ENCODE results near the gene AMBRA1.
"Not testable (repeated sequence)": the region's sequence is repeated elsewhere in the genome, so short reads cannot be mapped to it uniquely, and the experiment has no call there.

AMBRA1 gene

DNA sequence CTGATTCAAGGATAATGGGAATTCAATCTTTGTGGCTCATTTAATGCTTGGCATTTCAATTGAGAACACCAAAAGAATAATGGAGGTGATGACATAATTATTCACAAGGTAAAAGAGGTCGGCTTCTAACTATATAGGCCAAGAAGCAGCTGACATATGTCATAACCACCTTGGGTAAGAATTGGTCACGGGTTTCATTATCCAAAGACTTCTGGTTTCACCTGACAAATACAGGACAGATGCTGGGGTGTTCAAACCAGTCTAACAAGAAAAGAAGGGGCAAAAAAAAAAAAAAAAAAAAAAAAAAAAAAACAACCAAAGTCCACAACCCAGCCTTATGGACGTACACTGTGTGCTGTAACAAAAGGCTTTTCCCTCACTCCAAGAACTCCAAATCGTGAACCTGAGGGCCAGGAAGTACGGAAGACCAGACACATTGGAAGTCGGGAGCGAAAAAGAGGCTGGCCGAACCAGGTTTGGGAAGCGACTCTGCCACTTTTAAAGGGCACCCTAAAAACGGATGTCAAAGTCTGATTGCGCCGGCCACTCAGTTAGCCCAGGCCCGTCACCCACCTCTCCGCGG, 22.8 kb upstream of the AMBRA1 start:
- no peak for DNase-seq (ENCODE audit: low read depth, low spot score)

DNA sequence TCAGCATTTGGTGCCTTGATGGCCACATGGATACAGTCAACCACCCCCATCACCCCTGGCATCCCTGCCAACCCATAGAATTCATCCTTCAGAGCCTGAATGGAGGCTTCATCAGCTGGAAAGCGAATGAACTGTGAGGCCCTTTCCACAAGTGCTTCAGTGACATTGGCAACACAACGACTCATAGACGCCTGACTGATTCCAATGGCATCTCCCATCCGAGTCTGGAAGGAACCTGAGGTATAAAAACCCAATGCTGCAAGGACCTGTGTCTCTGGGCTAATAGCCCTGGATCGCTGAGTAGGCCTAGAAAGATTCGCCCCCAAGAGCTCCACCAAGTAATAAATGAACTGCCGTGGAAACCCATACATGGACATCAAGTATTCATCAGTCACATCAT, 21.9 kb upstream of the AMBRA1 start:
- DNase-seq (ENCODE audit: low read depth, low spot score) = no peak

DNA sequence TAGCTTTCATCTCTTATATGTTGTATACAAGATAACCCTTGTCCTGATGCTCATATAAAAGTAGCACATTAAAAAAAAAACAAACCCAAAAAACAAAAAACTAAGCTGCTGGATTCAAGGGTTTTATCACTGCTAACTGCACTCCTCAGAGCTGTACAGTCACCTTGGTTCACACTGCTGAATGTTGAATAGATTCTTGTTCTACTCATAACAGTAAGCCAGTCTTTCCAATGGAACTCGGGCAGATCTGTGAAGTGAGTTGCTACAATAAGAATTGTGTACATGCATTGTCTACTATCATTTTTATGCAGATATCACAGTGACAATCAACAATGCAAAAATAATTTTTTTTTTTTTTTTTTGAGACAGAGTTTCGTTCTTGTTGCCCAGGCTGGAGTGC, 18.5 kb upstream of the AMBRA1 start:
- no peak for DNase-seq (ENCODE audit: low read depth, low spot score)

DNA sequence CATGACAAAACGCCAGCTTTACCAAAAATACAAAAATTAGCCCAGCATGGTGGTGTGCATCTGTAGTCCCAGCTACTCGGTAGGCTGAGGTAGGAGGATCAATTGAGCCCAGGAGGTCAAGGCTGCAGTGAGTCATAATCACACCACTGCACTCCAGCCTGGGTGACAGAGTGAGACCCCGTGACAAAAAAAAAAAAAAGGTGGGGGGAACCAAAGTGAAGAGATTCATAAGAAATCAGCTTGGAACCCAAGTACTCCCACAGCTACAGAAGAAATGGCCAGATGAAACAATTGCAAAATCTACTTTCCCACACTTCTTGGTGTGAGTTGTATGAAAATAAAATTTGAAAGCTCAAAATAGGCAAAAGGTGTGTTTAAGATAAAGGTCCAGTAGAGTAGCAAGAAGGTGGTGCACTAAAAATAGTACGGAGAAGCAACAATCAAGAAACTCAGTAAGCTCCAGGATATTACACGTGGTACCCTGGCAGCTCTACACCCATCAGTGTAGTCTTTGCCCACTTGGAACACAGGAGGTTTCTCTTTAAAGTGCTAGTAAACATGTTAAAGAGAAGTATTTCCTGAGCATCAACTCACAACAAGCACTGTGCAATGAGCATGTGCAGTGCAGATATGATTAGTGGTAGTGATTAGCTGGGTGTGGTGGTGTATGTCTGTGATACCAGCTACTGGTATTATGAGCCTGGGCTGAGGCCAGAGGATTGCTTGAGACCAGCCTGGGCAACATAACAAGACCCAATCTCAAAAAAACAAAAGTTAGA, 17.9 kb upstream of the AMBRA1 start:
- no peak for DNase-seq (ENCODE audit: low read depth, low spot score)

DNA sequence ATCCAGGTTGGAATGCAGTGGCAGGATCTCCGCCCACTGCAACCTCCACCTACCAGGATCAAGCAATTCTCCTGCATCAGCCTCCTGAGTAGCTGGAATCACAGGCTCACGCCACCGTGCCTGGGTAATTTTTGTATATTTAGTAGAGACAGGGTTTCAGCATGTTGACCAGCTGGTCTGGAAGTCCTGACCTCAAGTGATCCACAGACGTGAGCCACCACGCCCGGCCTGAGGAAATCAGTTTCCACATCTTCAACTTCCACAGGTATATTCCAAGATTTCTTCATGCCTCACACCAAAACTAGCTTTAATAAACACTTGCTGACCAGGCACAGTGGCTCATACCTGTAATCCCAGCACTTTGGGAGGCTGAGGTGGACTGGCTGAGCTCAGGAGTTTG, 15.6 kb upstream of the AMBRA1 start:
- no peak for DNase-seq (ENCODE audit: low read depth, low spot score)

DNA sequence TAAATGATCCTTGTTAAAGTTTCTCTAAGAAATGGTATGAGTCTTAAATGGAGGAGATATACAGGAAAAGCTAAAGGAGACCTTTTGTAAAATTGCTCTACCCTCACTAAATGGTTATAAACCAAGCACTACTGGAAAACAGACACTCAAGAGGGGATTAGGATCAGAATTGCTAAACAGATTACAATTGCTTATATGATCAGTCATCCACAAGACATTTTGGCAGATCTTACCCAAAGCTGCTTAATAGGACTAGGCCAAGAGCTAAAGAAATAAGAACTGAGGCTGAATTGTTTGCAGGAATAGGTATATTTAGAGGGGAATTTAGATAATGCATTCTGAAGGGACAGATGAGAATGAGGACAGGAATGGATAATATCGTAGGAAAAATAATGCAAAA, 13.7 kb upstream of the AMBRA1 start:
- no peak for DNase-seq (ENCODE audit: low read depth, low spot score)

DNA sequence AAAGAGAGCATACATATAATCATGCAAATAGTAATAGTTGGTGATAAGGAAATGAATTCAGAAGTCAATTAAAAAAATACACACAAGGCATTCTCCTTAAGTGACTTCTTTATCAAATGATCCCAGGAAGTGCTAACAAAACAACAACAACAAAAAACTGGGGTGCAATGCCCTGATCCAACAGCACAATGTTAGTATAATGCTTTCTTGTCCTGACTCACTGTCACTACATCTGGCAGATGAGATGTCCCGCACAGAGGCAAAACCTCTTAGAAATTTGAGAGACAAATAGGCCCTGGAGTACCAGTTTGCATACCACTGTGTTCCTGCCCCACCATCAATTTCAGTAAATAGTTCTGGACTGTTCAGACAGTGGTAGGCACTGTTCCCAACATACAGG, 11.0 kb upstream of the AMBRA1 start:
- DNase-seq (ENCODE audit: low read depth, low spot score) = no peak

DNA sequence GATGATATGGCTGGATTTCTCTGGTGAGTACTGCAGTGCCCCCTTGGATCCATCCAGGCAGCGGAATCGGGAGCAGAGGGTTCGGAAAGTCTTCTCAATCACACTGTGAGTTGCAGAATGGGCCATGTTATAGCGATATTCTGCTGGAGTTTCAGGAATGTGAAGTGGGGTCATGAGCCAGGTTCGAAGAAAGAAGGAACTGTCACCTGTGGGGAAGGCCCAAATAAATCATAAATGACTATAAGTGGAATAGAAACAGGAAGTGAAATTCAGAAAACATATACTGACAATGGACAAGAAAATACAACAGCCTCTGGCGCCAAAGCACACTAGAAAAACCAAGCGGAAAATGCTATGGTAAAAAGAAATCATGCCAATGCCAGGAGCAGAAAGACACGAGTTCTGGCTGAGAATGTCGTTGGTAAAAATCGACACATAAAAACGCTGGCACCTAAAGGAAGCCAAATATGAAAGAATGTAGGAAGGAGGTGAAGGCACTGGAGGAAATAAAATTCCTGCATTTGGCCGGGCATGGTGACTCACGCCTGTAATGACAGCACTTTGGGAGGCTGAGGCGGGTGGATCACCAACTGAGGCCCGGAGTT, 10.0 kb upstream of the AMBRA1 start:
- no peak for DNase-seq (ENCODE audit: low read depth, low spot score)

DNA sequence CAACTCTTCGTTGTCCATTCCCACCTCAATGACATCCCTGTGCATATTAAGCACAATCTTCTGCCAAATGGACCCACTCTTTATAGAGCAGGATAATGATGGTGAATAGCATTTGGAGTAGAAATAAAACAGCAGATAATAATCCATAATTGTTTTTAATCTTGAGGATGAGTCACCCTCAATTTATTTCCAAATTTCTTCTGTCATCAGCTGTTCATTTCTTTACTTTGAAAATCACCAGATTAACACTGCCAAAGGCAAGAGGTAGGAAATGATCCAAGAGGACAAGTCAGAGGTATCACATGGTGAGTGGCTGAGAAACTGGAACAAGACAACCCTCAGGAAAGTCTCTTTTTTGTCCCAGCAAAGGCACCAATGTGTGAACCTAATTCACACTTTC, 7.3 kb upstream of the AMBRA1 start:
- no peak for DNase-seq (ENCODE audit: low read depth, low spot score)

DNA sequence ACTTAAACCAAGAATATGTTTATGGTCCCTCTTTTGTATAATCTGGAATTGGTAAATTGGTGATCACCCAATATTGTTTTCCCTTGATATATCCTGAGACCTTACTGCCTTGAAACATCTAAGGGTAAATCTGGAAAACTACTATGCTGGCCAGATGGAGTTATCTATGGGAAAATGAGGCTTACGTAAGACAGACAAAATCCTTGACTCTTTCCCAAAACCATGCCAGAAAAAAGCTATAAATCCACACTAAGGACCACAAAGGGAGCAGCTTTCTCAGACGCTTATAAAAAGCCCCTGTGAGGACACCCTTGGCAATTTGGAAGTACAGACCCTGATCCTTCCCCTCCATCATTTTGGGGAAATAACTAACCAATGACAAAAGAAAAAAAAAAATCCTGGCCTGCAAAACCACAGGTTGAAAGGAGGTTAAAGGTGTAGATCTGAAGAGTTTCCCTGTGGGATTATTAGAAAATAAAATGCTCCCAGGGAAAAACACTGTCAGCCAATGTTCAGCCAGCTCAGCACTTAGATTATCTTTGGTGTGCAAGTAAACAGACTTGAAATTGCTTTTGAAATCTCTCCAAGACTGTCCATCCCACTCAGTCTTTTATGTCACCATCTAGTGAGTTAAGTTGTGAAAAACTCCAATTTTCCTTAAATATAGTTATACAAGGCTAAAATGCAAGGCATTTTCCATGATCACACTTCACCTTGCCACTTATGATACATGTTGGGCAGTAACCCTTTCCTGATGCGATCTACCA, 6.6 kb upstream of the AMBRA1 start:
- DNase-seq (ENCODE audit: low read depth, low spot score) = no peak

DNA sequence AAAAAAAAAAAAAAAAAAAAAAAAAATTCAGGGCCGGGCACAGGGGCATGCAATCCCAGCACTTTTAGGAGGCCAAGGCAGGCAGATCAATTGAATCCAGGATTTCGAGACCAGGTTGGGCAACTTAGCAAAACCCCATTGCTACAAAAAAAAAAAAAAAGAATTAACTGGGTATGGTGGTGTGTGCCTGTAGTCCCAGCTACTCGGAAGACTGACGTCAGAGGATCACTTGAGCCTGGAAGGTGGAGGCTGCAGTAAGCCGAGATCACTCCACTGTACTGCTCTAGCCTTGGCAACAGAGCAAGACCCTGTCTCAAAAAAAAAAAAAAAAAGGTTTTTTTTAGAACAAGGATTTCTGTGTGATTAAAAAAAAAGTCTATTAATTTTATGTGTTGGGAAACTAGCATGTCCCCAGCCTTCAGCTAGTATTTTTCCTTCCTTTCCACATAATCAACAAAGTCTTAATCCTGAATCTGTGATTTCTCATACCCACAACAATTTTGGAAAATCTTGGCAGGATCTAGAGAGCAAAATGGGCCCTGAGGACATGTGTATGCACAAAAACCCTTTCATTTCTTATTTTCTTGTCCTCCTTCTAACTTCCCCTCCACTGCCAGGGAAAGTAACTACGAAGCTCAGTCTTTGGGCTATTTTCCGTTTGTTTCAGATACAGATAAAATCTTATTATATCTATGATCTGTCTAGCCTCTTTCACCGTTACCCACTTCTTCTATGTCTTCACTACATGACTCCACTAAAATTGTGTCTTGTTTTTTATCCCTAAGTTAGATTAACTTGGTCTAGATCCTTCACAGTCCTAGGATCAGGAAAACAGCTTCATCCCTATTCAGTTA, 5.7 kb upstream of the AMBRA1 start:
- DNase-seq (ENCODE audit: low read depth, low spot score) = no peak

DNA sequence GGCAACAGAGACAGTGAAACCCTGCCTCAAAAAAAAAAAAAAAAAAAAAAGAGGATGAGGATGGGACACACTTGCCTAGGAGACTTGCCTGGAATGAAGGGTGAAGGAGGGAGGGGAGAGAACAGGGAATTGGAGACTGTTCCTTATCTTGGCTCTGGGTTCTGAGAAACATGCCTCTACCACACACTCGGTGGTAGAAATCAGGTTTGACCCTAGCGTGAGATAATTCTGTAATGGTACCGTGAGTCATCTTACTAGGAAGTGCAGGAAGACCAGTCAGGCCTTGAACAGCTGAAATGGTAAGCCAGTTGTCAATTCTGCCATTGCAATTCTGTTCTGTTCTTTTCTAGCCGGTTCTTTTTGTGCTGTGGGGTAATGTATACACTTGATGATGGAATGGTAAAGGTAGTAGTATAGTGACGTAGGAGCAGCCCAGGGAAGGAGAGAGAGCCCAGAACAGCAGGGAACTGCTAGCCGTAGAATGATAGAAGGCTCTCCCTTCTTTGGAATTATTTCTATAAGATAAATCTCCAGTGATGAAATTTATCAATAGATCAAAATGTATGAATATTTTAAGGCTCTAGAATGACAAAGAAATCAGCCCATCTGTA, 3.9 kb upstream of the AMBRA1 start:
- no peak for DNase-seq (ENCODE audit: low read depth, low spot score)

DNA sequence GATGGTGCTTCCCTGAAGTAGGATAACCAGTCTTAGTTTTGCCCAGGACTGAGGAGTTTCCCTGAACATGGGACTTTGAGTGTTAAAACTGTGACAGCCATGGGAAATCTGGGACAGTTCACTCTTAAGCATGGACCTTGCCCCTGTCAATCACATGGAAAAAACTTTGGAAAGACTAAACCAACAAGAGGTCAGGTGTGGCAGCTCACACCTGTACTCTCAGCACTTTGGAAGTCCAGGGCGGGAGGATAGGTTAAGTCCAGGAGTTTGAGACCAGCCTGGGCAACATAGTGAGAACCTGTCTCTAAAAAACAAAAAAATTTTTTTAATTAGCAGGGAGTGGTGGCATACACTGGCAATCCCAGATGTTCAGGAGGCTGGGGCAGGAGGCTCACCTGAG, 3.3 kb upstream of the AMBRA1 start:
- DNase-seq (ENCODE audit: low read depth, low spot score) = no peak

DNA sequence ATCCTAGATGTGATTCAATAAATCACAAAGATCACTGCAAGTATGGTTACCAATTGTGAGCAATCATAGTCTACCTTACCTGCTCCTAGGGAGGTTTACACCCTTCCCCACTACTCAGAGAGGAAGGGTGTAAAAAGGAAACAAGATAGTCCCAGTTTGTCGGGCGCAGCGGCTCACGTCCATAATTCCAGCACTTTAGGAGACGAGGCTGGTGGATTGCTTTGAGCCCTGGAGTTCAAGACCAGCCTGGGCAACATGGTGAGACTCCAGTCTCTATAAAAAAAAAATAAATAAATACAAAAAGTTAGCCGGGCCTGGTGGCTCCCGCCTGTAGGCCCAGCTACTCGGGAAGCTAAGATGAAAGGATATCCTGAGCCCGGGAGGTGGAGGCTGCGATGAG, 962 bp upstream of the AMBRA1 start:
- DNase-seq (ENCODE audit: low read depth, low spot score) = no peak

DNA sequence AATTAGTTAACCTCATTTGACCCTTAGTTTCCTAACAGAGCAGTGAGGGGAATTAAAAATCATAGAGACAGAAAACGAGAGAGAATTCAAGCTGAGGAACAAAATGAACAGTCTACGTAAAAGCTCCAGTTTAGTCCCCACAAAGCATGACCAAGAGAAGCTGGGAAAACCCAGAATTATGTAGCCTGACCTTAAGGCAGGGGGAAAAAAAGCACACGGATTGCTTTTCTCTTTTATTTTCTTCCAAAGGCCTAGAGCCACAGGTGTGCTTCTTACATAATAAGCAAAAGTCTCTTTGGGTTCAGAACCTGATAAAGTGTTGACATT, 514 bp upstream of the AMBRA1 start:
- DNase-seq (ENCODE audit: low read depth, low spot score) = no peak

DNA sequence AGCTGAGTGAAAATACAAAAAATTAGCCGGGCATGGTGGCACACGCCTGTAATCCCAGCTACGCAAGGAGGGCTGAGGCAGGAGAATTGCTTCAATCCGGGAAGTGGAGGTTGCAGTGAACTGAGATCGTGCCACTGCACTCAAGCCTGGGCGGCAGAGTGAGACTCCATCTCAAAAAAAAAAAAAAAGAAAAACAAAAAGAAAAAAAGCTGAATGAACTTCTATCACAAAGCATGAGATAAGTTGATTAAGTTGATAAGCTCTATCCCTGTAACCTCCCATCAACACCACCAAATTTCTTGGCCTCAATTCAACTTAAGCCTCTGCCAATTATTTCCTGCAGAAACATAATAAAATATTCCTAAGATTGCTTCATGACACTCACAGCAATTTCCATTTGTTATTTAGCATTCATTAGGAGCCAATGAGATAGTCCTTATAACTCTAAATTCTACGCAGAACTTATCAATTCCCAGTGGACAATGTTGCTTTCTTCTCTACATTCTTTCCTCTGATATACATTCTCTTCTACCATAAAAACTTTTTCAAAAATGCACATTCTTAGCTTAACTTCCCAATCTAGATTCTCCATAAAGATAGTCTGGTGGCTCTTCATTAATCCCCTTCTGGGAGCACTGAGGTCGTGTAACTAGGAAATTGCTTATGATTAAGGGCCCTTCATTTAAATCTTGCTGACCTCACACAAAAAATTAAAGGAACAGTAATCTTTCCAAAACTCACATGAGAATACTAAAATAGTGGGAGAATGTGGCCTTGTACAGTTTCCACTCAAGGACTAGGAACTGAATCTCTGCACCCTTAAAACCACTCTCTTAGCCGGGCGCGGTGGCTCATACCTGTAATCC, 2.9 kb downstream of the AMBRA1 start:
- no peak for DNase-seq (ENCODE audit: low read depth, low spot score)

DNA sequence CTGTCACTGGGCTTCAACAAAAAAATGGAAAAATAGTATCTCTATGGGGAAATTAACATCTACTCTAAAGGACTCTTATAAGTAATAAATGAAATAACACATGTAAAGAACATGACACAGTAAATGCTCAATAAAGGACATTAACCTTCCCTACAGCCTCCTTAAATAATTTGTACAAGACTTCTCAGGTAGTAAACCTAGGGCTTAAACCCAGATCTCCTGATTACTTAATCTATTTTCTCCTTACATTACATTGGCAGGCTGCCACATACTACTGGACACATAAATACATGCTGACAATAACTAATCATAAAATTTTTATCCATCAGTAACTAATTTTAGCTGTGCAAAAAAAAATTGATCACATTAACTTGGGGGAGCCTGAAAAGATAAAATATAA, 4.9 kb downstream of the AMBRA1 start:
- DNase-seq (ENCODE audit: low read depth, low spot score) = no peak

DNA sequence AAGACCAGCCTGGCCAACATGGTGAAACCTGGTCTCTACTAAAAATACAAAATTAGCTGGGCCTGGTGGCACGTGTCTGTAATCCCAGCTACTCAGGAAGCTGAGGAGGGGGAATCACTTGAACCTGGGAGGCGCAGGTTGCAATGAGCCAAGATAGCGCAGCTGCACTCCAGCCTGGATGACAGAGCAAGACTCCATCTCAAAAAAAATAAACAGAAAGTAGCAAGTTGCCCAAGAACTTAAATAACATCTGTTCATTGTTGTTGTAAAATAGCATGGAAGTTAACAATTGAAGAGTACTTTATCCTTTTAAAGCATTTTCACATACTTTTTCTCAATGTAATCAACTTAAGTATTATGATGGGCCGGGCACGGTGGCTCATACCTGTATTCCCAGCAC, 5.7 kb downstream of the AMBRA1 start:
- DNase-seq (ENCODE audit: low read depth, low spot score) = no peak

DNA sequence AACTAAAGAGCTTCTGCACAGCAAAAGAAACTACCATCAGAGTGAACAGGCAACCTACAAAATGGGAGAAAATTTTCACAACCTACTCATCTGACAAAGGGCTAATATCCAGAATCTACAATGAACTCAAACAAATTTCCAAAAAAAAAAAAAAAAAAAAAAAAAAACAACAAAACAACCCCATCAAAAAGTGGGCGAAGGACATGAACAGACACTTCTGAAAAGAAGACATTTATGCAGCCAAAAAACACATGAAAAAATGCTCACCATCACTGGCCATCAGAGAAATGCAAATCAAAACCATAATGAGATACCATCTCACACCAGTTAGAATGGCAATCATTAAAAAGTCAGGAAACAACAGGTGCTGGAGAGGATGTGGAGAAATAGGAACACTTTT, 10.3 kb downstream of the AMBRA1 start:
- not testable (repeated sequence) for DNase-seq (ENCODE audit: low read depth, low spot score)

DNA sequence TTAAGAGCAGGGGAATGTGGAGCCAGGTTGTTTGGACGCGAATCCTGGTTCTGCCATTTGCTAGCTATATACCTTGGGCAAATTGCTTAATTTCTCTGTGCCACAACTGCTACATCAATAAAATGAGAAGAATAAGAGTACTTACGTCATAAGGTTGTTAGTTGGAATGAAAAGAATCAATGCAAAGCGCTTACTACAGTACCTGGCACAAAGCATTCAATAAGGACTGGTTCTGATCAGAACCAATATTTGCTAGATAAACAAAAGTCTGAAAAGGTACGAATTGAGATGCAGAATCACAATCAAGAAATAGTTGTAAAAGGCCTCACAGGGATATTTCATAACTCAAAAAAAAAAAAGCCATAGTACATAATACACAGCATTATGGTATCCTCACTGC, 11.2 kb downstream of the AMBRA1 start:
- no peak for DNase-seq (ENCODE audit: low read depth, low spot score)
